Retinal pigment epithelial cell (primary cell): ENCODE data around the gene CENPM.

Experiments
- DNase-seq: peaks from one replicate; pipeline ENCODE4 v3.0.0-alpha.2; 2010; ENCODE audit warnings: low read depth
- H3K4me3 ChIP-seq: 2 replicates; pipeline ENCODE4 v1.5.1; 2011; ENCODE audit warnings: mild to moderate bottlenecking, low read length, control low read depth, moderate library complexity
- CTCF ChIP-seq: conservative IDR thresholded peaks from 2 replicates; pipeline ENCODE4 v1.5.1; 2011; ENCODE audit warnings: low read depth, low read length, control low read depth, inconsistent platforms

The CENPM gene

GRCh38 chr22:41891407-41891806, 55.5 kb downstream of the CENPM start:
- no peak for TF ChIP-seq CTCF
- no peak overlapping the region for H3K4me3 ChIP-seq
- DNase-seq: no peak
